HEK293T (cell line): ENCODE results near the gene TSNAX.

Experiments
- ARNT ChIP-seq: fragments of 450-650 bp; IDR thresholded peaks from 2 replicates; pipeline ENCODE4 v1.6.1; 2017; ENCODE audit warnings: mild to moderate bottlenecking
- BHLHE40 ChIP-seq: fragments of 450-650 bp; IDR thresholded peaks from 2 replicates; pipeline ENCODE4 v1.6.1; 2016; ENCODE audit warnings: mild to moderate bottlenecking, moderate library complexity, borderline replicate concordance
- ELF4 ChIP-seq: fragments of 450-650 bp; IDR thresholded peaks from 2 replicates; pipeline ENCODE4 v1.6.1; 2017; ENCODE audit warnings: antibody characterized with exemption
- FOXM1 ChIP-seq: fragments of 450-650 bp; IDR thresholded peaks from 2 replicates; pipeline ENCODE4 v1.6.1; 2017; ENCODE audit warnings: mild to moderate bottlenecking, borderline replicate concordance
- SP1 ChIP-seq: fragments of 450-650 bp; IDR thresholded peaks from 2 replicates; pipeline ENCODE4 v1.6.1; 2017
- SUZ12 ChIP-seq: fragments of 450-650 bp; IDR thresholded peaks from 2 replicates; pipeline ENCODE4 v1.6.1; 2016; ENCODE audit warnings: mild to moderate bottlenecking
- TARDBP ChIP-seq: fragments of 450-650 bp; IDR thresholded peaks from 2 replicates; pipeline ENCODE4 v1.6.1; 2016
- TF ChIP-seq, protein P1 (sequence below): fragments of 450-650 bp; IDR thresholded peaks from 2 replicates; pipeline ENCODE4 v1.6.1; 2016

DNA sequence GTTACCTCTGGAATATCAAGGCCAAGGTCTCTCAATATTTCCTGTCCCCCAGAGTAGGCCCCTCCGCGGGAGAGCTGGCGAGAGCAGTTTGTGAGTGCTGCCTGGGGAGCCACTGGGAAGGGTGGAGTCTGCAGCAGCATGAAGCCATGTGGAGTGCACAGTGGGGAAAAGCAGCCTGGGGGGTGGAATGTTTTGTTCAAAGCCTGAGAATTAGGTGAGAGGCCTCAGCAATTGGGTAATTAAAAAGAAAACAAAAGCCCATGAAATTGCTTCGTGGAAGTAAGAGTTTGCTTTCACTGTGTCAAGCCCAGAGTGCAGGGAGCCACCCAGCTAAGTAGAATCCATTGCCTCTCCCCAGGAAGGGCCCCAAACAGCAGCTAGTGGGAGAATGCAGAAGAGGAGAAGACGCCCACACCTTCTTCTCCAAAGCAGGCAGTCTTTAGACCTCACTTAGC is 67.9 kb downstream of the TSNAX start:
- TF ChIP-seq ARNT (no peak), SP1 (no peak), ELF4 (no peak), TARDBP (no peak), BHLHE40 (no peak), SUZ12 (no peak), FOXM1 (0 out of 2 replicates have a peak, but pooled peaks have one; percentile 20)
- TF ChIP-seq, protein P1, sequence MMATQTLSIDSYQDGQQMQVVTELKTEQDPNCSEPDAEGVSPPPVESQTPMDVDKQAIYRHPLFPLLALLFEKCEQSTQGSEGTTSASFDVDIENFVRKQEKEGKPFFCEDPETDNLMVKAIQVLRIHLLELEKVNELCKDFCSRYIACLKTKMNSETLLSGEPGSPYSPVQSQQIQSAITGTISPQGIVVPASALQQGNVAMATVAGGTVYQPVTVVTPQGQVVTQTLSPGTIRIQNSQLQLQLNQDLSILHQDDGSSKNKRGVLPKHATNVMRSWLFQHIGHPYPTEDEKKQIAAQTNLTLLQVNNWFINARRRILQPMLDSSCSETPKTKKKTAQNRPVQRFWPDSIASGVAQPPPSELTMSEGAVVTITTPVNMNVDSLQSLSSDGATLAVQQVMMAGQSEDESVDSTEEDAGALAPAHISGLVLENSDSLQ: no peak
